ENCODE results near the gene MRM2.

Gene MRM2

GRCh38 chr7:2241580-2242540 lies at the start of gene MRM2, which contains the start of gene NUDT1:
Gene MRM2, minus strand, starts transcription at chr7:2242205. Its CDS starts 36 bp downstream, at chr7:2242169.
Gene NUDT1, plus strand, starts transcription at chr7:2242226. Its CDS starts 2,349 bp downstream, at chr7:2244575.
- peak; percentile 52 for DNase-seq (ENCODE audit: low read depth)
- H3K4me3 ChIP-seq (ENCODE audit: control insufficient read depth, low read depth, low read length): peak within 1 kb of the TSS; percentile 81
- TF ChIP-seq CTCF (conservative IDR thresholded peaks at IDR 0.05; ENCODE audit: control insufficient read depth, insufficient read depth, low read depth, low read length): no peak

GRCh38 chr7:2290877-2291276 lies 48.9 kb upstream of the MRM2 start:
- TF ChIP-seq CTCF (conservative IDR thresholded peaks at IDR 0.05; ENCODE audit: control insufficient read depth, insufficient read depth, low read depth, low read length): no peak
- H3K4me3 ChIP-seq (ENCODE audit: control insufficient read depth, low read depth, low read length): no peak overlapping the region
- DNase-seq (ENCODE audit: low read depth): no peak

GRCh38 chr7:2289621-2290020 lies 47.6 kb upstream of the MRM2 start:
- no peak overlapping the region for H3K4me3 ChIP-seq (ENCODE audit: control insufficient read depth, low read depth, low read length)
- no peak for DNase-seq (ENCODE audit: low read depth)
- no peak for TF ChIP-seq CTCF (conservative IDR thresholded peaks at IDR 0.05; ENCODE audit: control insufficient read depth, insufficient read depth, low read depth, low read length)

- H3K4me3 ChIP-seq (ENCODE audit: control insufficient read depth, low read depth, low read length): no peak overlapping the region
- DNase-seq (ENCODE audit: low read depth): no peak
- TF ChIP-seq CTCF (conservative IDR thresholded peaks at IDR 0.05; ENCODE audit: control insufficient read depth, insufficient read depth, low read depth, low read length): no peak
These were observed 47.1 kb upstream of the MRM2 start for GRCh38 chr7:2289111-2289586.

GRCh38 chr7:2288503-2288902 lies 46.5 kb upstream of the MRM2 start:
- no peak for DNase-seq (ENCODE audit: low read depth)
- no peak for TF ChIP-seq CTCF (conservative IDR thresholded peaks at IDR 0.05; ENCODE audit: control insufficient read depth, insufficient read depth, low read depth, low read length)
- no peak overlapping the region for H3K4me3 ChIP-seq (ENCODE audit: control insufficient read depth, low read depth, low read length)

- H3K4me3 ChIP-seq (ENCODE audit: control insufficient read depth, low read depth, low read length): no peak overlapping the region
- no peak for DNase-seq (ENCODE audit: low read depth)
- TF ChIP-seq CTCF (conservative IDR thresholded peaks at IDR 0.05; ENCODE audit: control insufficient read depth, insufficient read depth, low read depth, low read length): no peak
These were observed 45.7 kb upstream of the MRM2 start for GRCh38 chr7:2287745-2288144.
